Urinary bladder (tissue), 4 donors: Measurements from ENCODE around the gene TEAD3. TPM values are rescaled to one million over a fixed set of nuclear protein-coding genes. Genes with fewer than 3 reads are reported as not detected.
A peak's percentile ranks its signal among the peaks of the same experiment; 100 is the strongest.

Experiments
- DNase-seq: peaks from one replicate; pipeline ENCODE4 v3.0.0-alpha.2; 2015; ENCODE audit errors: extremely low spot score
- H3K27ac ChIP-seq: one replicate; pipeline ENCODE4 v1.5.1; 2013; ENCODE audit warnings: low read depth, mild to moderate bottlenecking, moderate library complexity
- H3K36me3 ChIP-seq: one replicate; pipeline ENCODE4 v1.6.1; 2013; ENCODE audit warnings: mild to moderate bottlenecking, moderate library complexity; ENCODE audit not compliant: insufficient read depth
- H3K4me1 ChIP-seq: one replicate; pipeline ENCODE4 v1.6.1; 2013; ENCODE audit warnings: mild to moderate bottlenecking, moderate library complexity; ENCODE audit not compliant: insufficient read depth
- H3K4me3 ChIP-seq: one replicate; pipeline ENCODE4 v1.5.1; 2013; ENCODE audit warnings: low read depth, low read length
- WGBS: extraction: QIAGEN DNeasy Blood & Tissue Kit; methylation state at CpG from one replicate; pipeline ENCODE4 v1.1.7; 2013; 5-methylcytosine and 5-hydroxymethylcytosine counted together
- polyA plus RNA-seq: library from polyadenylated mRNA; stranded (reverse); fragments of 200-250 nt; gene quantifications from one replicate; pipeline ENCODE4 v1.2.3, GENCODE V29; 2013
- total RNA-seq: library from RNA; depleted of rRNA; stranded (reverse); fragments of >200 nt; gene quantifications from one replicate; pipeline ENCODE4 v1.2.3, GENCODE V29; 2014
- donor health status: healthy with polysubstance abuse.
- donor health status: healthy.

TEAD3 gene
- total and polyA plus RNA-seq, 2 donors = 14.0 to 126 TPM

- Histone ChIP-seq H3K36me3 (no peaks in the 10 kb centered on the region), H3K4me3 (no peak overlapping the region), H3K4me1 (no peaks in the 10 kb centered on the region), H3K27ac (no peak overlapping the region)
- no peak for DNase-seq
- 52% methylated on average over 8 of the region's 8 CpGs for WGBS
Observed at GRCh38 chr6:35471836-35472345, 25.0 kb downstream of the TEAD3 start.

- no peak for DNase-seq
- Histone ChIP-seq H3K4me3 (no peak overlapping the region), H3K36me3 (no peaks in the 10 kb centered on the region), H3K27ac (no peak overlapping the region), H3K4me1 (no peaks in the 10 kb centered on the region)
- WGBS = 51% methylated on average over 3 of the region's 3 CpGs
Observed at GRCh38 chr6:35470663-35471120, 26.2 kb downstream of the TEAD3 start.

GRCh38 chr6:35469751-35470662 lies 26.9 kb downstream of the TEAD3 start:
- Histone ChIP-seq H3K27ac (no peak overlapping the region), H3K4me1 (no peaks in the 10 kb centered on the region), H3K36me3 (no peaks in the 10 kb centered on the region), H3K4me3 (peak overlapping the region; percentile 71)
- no peak for DNase-seq
- WGBS = 35% methylated on average over 18 of the region's 18 CpGs

- no peaks in the 10 kb centered on the region for H3K36me3 ChIP-seq
- WGBS = 4% methylated on average over 37 of the region's 37 CpGs
- no peak for DNase-seq
- H3K4me3 ChIP-seq = peak overlapping the region; percentile 71
- H3K27ac ChIP-seq = peak overlapping the region; percentile 91
- no peaks in the 10 kb centered on the region for H3K4me1 ChIP-seq
Observed at GRCh38 chr6:35468980-35469750, 27.7 kb downstream of the TEAD3 start.

GRCh38 chr6:35468181-35468979 lies 28.5 kb downstream of the TEAD3 start, which contains the start of gene RPL10A:
TSS of gene RPL10A (plus strand) at chr6:35468401. CDS start at chr6:35468435, 34 bp downstream.
- peak; percentile 96 for DNase-seq
- no peaks in the 10 kb centered on the region for H3K4me1 ChIP-seq
- peak within 1 kb of the TSS; percentile 71 for H3K4me3 ChIP-seq
- WGBS = under 1% methylated on average over 86 of the region's 86 CpGs
- peak within 1 kb of the TSS; percentile 91 for H3K27ac ChIP-seq
- H3K36me3 ChIP-seq = no peaks in the 10 kb centered on the region

GRCh38 chr6:35465646-35466045 lies 31.2 kb downstream of the TEAD3 start:
- H3K4me3 ChIP-seq = no peak overlapping the region
- no peak overlapping the region for H3K27ac ChIP-seq
- no peak for DNase-seq
- 97% methylated on average over 1 of the region's 1 CpG for whole genome bisulfite sequencing
- no peaks in the 10 kb centered on the region for H3K4me1 ChIP-seq
- no peaks in the 10 kb centered on the region for H3K36me3 ChIP-seq

GRCh38 chr6:35463292-35463691 lies 33.6 kb downstream of the TEAD3 start:
- H3K4me1 ChIP-seq = no peaks in the 10 kb centered on the region
- no peak for DNase-seq
- H3K36me3 ChIP-seq = no peaks in the 10 kb centered on the region
- H3K27ac ChIP-seq = no peak overlapping the region
- 94% methylated on average over 4 of the region's 4 CpGs for WGBS
- H3K4me3 ChIP-seq = no peak overlapping the region

- H3K36me3 ChIP-seq = no peaks in the 10 kb centered on the region
- no peak for DNase-seq
- no peaks in the 10 kb centered on the region for H3K4me1 ChIP-seq
- H3K27ac ChIP-seq = no peak overlapping the region
- WGBS = 83% methylated on average over 3 of the region's 3 CpGs
- no peak overlapping the region for H3K4me3 ChIP-seq
Observed at GRCh38 chr6:35461270-35461669, 35.6 kb downstream of the TEAD3 start.

GRCh38 chr6:35457907-35458306 lies 39.0 kb downstream of the TEAD3 start:
- H3K4me3 ChIP-seq = no peak overlapping the region
- H3K27ac ChIP-seq = no peak overlapping the region
- DNase-seq = no peak
- no peaks in the 10 kb centered on the region for H3K36me3 ChIP-seq
- WGBS = 84% methylated on average over 4 of the region's 4 CpGs
- no peaks in the 10 kb centered on the region for H3K4me1 ChIP-seq

- Histone ChIP-seq H3K36me3 (no peaks in the 10 kb centered on the region), H3K27ac (no peak overlapping the region), H3K4me1 (no peaks in the 10 kb centered on the region), H3K4me3 (no peak overlapping the region)
- no peak for DNase-seq
- 83% methylated on average over 9 of the region's 9 CpGs for WGBS
Observed at GRCh38 chr6:35454391-35455110, 42.3 kb downstream of the TEAD3 start.

- Histone ChIP-seq H3K27ac (no peak overlapping the region), H3K4me1 (no peaks in the 10 kb centered on the region), H3K36me3 (no peaks in the 10 kb centered on the region), H3K4me3 (peak overlapping the region; percentile 60)
- WGBS = 17% methylated on average over 3 of the region's 3 CpGs
- no peak for DNase-seq
Observed at GRCh38 chr6:35453236-35453635, 43.6 kb downstream of the TEAD3 start.

GRCh38 chr6:35452183-35453090 lies 44.4 kb downstream of the TEAD3 start, which contains the start of gene FANCE:
TSS of gene FANCE (plus strand) at chr6:35452338. CDS start at chr6:35452546, 208 bp downstream.
- Histone ChIP-seq H3K27ac (no peak within 1 kb of the TSS), H3K36me3 (no peaks in the 10 kb centered on the region), H3K4me3 (peak within 1 kb of the TSS; percentile 60), H3K4me1 (no peaks in the 10 kb centered on the region)
- WGBS = under 1% methylated on average over 87 of the region's 87 CpGs
- peak; percentile 79 for DNase-seq
